Neutrophil (primary cell): ENCODE measurements around the gene XDH.

Experiments
- H3K27ac ChIP-seq: fragments of 200-600 bp; sonication (generic); 2 replicates; pipeline ENCODE4 v1.5.1; 2016; ENCODE audit warnings: mild to moderate bottlenecking, moderate library complexity
- H3K27me3 ChIP-seq: fragments of 200-600 bp; sonication (generic); 2 replicates; pipeline ENCODE4 v1.6.0; 2016; ENCODE audit warnings: mild to moderate bottlenecking
- H3K36me3 ChIP-seq: fragments of 200-600 bp; sonication (generic); 2 replicates; pipeline ENCODE4 v1.5.1; 2017
- H3K4me1 ChIP-seq, 2 experiments: fragments of 200-600 bp in 1 of 2; sonication (generic) in 1 of 2; 1 replicate in 1 of 2; 2 replicates in 1 of 2; pipeline versions ENCODE4 v1.5.1 to v1.6.1; 2013 to 2016; ENCODE audit warnings: low read depth in 1 of 2, low read length in 1 of 2, mild to moderate bottlenecking in 1 of 2, moderate library complexity in 1 of 2; ENCODE audit not compliant: control insufficient read depth in 1 of 2, insufficient read depth in 1 of 2
- H3K4me3 ChIP-seq, 2 experiments: fragments of 200-600 bp in 1 of 2; sonication (generic) in 1 of 2; 1 replicate in 1 of 2; 2 replicates in 1 of 2; pipeline ENCODE4 v1.5.1; 2013 to 2016; ENCODE audit warnings: low read depth in 1 of 2, low read length in 1 of 2, mild to moderate bottlenecking in 1 of 2, moderate library complexity in 1 of 2
- H3K9me3 ChIP-seq: fragments of 200-600 bp; sonication (generic); 2 replicates; pipeline ENCODE4 v1.5.1; 2016
- TF ChIP-seq, protein P1 (sequence below): fragments of 200-600 bp; sonication (generic); IDR thresholded peaks from 2 replicates; pipeline ENCODE4 v1.5.1; 2016; ENCODE audit warnings: antibody characterized with exemption

The XDH gene

DNA sequence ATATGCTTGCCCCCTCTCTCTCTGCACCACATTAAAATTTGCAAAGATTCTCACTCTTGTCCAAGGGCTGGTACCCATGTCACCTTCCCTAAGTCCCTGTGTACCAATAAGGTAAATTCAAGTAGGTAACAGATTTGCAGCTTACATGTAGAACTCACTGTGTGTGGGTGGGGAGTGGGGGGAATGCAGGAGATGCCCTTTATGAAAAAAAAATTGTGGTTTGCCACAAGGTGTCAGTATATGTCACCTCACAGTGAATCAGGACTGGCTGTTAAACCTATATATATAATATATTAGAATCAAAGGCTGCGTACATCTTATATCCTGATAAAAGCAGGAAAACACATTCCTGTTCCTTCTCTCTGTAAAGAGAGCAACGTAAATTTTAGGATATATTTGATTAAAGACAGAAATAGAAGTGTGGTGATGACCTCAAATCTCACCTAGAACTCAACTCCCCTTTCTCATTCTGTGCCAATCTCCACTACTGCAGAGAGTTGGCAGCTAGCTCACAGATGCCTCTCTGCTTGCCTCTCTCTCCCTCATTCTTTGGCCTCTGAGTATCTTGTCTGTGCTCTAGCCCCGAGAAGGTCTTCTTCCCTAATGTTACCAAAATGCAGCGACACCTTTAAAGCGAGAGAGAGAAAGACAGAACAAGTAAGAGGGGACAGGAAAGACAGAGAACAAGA, 536 bp downstream of the XDH start:
- TF ChIP-seq, protein P1, sequence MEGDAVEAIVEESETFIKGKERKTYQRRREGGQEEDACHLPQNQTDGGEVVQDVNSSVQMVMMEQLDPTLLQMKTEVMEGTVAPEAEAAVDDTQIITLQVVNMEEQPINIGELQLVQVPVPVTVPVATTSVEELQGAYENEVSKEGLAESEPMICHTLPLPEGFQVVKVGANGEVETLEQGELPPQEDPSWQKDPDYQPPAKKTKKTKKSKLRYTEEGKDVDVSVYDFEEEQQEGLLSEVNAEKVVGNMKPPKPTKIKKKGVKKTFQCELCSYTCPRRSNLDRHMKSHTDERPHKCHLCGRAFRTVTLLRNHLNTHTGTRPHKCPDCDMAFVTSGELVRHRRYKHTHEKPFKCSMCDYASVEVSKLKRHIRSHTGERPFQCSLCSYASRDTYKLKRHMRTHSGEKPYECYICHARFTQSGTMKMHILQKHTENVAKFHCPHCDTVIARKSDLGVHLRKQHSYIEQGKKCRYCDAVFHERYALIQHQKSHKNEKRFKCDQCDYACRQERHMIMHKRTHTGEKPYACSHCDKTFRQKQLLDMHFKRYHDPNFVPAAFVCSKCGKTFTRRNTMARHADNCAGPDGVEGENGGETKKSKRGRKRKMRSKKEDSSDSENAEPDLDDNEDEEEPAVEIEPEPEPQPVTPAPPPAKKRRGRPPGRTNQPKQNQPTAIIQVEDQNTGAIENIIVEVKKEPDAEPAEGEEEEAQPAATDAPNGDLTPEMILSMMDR: no peak
- no peaks in the 10 kb centered on the region for H3K9me3 ChIP-seq
- H3K27ac ChIP-seq: no peak overlapping the region
- peaks cover 17% of the 10 kb centered on the region for H3K27me3 ChIP-seq
- no peaks in the 10 kb centered on the region for H3K36me3 ChIP-seq
- no peak overlapping the region for H3K4me3 ChIP-seq
- no peaks in the 10 kb centered on the region for H3K4me1 ChIP-seq

DNA sequence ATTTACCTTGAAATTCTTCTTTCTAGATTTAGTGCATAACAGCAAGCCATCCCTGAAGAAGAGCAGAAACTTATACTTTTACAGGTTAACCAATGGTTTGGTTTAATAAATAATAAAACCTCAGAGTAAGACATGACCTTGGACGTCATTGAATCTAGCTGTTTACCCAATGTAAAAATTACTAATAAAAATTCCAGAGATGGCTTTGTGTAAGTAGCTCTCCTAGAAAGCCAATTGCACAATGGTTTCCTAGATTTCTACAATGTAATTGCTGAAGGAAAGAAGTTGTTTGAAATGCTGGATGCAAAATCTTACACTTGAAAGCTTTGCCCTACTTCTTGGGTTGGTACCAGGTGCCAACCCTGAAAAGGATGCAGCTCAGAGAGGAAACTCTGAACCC, 1.5 kb downstream of the XDH start:
- Histone ChIP-seq H3K4me3 (no peak overlapping the region), H3K36me3 (no peaks in the 10 kb centered on the region), H3K9me3 (no peaks in the 10 kb centered on the region), H3K27ac (no peak overlapping the region), H3K4me1 (no peaks in the 10 kb centered on the region), H3K27me3 (peaks cover 17% of the 10 kb centered on the region)
- TF ChIP-seq, protein P1: no peak

DNA sequence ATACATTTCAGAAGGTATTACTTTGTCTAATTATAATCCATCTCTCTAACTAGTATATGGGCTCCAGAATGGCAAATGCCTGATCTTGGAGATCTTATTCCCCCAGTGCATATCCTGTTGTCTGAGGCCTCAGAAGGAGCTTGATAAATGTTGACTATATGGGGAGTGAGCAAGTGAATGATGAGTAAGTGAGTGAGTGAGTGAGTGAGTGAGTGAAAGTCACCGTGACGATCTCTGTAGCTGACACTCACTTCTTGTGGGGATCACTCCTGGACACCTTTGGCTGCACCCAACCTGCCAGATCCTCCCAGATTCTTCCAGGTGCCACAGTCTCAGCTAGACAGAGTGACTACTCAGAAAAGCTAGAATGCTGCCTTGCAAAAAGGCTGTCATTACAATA, 2.8 kb downstream of the XDH start:
- Histone ChIP-seq H3K27ac (no peak overlapping the region), H3K4me1 (no peaks in the 10 kb centered on the region), H3K27me3 (peaks cover 17% of the 10 kb centered on the region), H3K4me3 (no peak overlapping the region), H3K9me3 (no peaks in the 10 kb centered on the region), H3K36me3 (no peaks in the 10 kb centered on the region)
- TF ChIP-seq, protein P1: no peak

DNA sequence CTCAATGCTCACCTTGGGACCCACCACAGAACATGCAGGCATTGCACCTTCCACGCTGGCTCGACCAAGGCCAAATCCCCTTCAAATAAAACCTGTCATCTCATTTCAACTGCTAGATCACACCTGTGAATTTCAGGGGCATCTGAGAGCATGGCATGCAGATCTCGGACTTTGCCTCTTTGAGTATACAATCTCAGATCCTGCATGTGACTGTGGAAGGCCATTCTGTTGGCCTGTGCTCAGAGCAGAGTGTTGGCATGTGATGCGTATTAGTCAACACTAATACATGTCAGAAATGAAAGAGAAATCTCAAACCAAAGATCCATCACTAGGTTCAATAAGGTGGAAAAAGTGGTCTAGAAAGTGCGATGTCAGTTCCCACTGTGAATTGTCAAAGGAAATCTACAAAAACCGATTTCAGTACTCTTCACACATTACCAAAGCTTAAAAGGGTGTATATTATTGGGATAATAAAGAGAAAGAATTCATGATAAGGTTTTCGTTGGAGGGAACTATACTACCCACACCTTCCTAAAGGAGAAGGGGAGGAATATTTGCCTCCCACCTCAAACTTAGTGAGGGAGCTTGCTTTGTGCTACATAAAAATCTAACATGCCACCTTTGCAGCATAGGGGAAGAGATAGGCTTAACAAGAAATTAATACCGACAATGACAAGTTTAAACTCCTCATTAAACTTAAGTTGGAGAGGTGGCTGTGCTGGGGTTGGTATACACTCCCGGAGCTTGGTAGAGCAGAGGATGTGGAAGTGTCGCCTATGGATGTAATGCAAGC, 7.8 kb downstream of the XDH start:
- H3K27me3 ChIP-seq: peaks cover 11% of the 10 kb centered on the region
- H3K36me3 ChIP-seq: no peaks in the 10 kb centered on the region
- H3K9me3 ChIP-seq: no peaks in the 10 kb centered on the region
- H3K4me1 ChIP-seq: no peaks in the 10 kb centered on the region
- no peak overlapping the region for H3K4me3 ChIP-seq
- TF ChIP-seq, protein P1: no peak
- H3K27ac ChIP-seq: no peak overlapping the region

DNA sequence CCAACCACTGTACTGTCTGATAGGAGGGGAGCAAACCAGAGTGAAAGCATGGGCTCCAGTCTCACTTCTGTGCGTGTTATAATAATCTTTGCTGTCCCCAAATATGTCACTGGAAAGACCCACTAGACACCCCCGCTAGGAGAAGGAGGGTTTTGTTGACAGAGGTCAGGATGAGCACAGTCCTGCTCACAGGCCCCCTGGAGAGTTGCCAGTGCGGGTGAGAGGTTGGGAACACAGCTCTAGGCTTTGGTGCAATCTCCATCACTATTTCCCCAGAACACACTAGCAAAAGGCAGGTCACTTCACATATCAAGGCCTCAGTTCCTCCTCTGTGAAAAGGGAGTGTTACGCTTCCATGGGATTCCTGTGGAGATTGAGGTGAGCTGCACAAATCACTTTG, 9.7 kb downstream of the XDH start:
- peaks cover 4% of the 10 kb centered on the region for H3K27me3 ChIP-seq
- H3K4me1 ChIP-seq: no peaks in the 10 kb centered on the region
- TF ChIP-seq, protein P1: no peak
- no peak overlapping the region for H3K27ac ChIP-seq
- no peaks in the 10 kb centered on the region for H3K9me3 ChIP-seq
- H3K36me3 ChIP-seq: no peaks in the 10 kb centered on the region
- no peak overlapping the region for H3K4me3 ChIP-seq
